Measurements from ENCODE around the gene MED31.
"Not testable (repeated sequence)": the region's sequence is repeated elsewhere in the genome, so short reads cannot be mapped to it uniquely, and the experiment has no call there.

The MED31 gene

DNA sequence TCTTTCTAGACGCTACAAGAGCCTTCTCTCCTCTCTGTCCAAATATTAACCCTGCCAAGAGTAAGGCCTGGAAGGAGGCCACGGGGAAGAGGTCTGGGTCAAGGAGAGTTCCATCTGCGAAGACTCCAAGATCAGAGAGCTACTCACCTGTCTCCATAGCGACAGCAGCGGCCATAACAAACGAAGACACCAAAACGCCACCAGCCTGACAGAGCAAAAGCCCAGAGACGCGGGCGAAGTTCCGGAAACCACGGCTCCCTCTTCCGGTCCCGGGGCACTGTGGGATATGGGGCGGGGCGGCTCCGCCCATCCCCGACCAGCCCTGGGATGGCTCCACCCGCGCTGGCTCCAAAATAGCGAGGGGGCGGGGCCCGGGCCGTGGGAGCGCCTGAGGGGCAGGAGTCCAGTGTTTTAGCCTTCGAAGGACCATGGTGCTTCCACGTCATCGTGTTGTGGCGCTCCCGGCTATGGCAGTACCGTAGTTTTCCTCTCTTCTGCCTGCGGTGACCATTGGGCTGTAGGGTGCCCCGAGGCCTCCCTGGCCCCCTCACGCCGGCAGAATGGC lies at the start of gene MED31, which contains the start of gene C17orf100:
Gene MED31 (minus strand): TSS at position 252 of the 565 bp plus-strand sequence. CDS start 77 bp downstream, at position 175.
Gene C17orf100 (plus strand): TSS at position 409 of the 565 bp plus-strand sequence. CDS start 152 bp downstream, at position 561.
- H3K4me3 ChIP-seq (ENCODE audit: low read depth, low read length) = peak within 1 kb of the TSS; percentile 88

DNA sequence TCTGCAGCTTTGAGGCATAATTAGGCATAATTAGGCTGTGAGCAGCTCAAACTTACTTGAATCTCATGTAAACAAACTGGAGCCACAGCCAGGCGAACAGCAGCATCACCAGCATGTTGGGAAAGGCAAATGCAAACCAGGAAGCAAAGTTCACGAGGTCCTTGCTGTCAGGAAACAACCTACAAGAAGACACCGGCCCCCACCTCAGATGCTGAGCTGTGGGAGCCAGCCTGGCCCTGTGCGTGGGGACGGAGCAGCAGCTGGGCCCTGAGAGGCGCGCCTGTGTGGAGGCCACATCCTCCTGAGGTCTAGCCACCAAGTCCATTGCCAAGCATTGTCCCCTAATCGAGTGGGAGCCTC lies 49.5 kb upstream of the MED31 start:
- H3K4me3 ChIP-seq (ENCODE audit: low read depth, low read length) = no peak overlapping the region

More for the DNA sequence above, at the start of gene MED31, which contains the start of gene C17orf100:
- TF ChIP-seq, protein P1, sequence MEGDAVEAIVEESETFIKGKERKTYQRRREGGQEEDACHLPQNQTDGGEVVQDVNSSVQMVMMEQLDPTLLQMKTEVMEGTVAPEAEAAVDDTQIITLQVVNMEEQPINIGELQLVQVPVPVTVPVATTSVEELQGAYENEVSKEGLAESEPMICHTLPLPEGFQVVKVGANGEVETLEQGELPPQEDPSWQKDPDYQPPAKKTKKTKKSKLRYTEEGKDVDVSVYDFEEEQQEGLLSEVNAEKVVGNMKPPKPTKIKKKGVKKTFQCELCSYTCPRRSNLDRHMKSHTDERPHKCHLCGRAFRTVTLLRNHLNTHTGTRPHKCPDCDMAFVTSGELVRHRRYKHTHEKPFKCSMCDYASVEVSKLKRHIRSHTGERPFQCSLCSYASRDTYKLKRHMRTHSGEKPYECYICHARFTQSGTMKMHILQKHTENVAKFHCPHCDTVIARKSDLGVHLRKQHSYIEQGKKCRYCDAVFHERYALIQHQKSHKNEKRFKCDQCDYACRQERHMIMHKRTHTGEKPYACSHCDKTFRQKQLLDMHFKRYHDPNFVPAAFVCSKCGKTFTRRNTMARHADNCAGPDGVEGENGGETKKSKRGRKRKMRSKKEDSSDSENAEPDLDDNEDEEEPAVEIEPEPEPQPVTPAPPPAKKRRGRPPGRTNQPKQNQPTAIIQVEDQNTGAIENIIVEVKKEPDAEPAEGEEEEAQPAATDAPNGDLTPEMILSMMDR (IDR thresholded peaks at IDR 0.05; ENCODE audit: low read depth, low read length) = no peak

DNA sequence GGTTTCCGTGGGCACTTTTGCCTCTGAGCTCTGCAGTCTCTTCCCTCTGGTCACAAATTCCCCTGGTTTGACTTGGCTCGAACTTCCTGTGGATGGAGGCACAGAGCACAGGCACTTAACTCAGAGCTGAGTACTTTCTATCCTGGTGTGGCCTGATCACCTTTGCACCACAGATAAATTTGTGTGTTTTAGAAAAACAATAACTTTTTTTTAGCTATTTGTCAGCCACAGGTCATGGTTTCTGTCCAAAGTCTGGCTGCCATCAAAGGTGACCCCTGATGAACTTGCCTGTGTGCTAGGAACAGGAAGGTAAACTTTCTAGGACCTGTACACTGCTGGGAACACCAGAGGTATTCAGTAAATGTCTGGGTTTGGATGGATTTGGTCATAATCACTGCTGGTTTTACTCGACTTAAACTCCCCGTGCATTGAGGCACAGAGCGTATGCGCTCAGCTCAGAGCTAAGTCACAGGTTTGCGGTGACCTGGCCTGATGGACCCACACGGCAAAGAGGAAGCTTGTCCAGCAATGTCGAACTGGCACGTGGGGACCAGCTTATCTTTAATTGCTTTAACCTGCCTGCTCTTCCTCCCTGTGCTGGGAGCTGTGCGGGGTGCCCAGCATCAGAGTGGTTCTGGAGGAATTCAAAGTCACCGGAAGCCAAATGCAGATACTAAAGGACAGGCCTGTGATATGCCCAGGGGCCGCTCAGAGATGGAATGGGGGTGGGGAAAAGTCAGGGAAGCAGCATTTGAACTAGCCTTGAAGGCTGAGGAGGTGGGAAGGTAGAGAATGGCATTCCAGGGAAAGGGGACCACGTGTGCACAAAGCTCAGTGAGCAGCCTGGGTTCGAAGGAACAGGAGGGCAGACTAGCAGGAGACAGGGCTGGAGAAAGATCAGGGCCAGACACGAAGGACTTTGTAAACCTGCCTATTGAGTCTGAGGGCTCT lies 48.9 kb upstream of the MED31 start:
- TF ChIP-seq, protein P1 (IDR thresholded peaks at IDR 0.05; ENCODE audit: low read depth, low read length) = no peak
- no peak overlapping the region for H3K4me3 ChIP-seq (ENCODE audit: low read depth, low read length)

More for the DNA sequence above, 49.5 kb upstream of the MED31 start:
- TF ChIP-seq, protein P1 (IDR thresholded peaks at IDR 0.05; ENCODE audit: low read depth, low read length) = no peak

DNA sequence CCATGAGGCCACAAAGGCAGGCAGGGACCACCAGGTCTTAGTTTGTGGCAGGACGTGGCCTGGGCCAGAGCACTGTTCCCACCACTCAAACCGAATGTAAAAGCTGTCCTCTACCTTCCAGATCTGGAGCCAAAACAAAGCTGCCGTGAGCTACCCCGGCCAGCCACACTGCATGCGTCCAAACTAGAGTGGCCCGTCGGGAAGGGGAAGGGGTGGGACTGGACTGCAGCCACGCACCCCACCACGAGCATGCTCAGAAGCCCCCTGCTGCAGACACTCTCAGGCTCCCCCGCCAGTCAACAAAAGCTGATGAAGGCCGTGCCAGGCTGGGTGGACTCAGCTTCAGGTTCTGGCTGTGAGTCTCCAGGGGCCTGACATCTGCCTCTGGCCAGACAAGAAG lies 46.6 kb upstream of the MED31 start:
- TF ChIP-seq, protein P1 (IDR thresholded peaks at IDR 0.05; ENCODE audit: low read depth, low read length) = no peak
- H3K4me3 ChIP-seq (ENCODE audit: low read depth, low read length) = no peak overlapping the region

DNA sequence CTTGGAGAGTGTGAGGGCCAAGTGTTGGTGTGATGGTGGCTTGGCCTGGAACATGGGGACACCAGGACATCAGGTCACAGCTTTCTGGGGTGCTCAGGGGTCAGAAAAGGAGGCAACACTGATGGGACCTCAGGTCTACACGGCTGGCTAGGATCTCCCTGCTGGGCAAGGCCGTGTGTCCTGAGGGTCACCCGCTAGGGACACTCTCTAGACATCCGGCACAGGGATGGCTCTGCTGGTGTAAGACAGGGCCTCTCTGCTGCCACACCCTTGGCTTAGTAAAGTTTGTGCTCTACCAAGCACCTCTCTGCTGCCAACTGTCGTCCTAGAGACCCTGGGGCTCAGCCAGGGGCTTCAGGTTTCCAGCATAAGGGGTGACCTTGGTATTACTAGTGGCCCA lies 45.5 kb upstream of the MED31 start:
- TF ChIP-seq, protein P1 (IDR thresholded peaks at IDR 0.05; ENCODE audit: low read depth, low read length) = no peak
- no peak overlapping the region for H3K4me3 ChIP-seq (ENCODE audit: low read depth, low read length)

DNA sequence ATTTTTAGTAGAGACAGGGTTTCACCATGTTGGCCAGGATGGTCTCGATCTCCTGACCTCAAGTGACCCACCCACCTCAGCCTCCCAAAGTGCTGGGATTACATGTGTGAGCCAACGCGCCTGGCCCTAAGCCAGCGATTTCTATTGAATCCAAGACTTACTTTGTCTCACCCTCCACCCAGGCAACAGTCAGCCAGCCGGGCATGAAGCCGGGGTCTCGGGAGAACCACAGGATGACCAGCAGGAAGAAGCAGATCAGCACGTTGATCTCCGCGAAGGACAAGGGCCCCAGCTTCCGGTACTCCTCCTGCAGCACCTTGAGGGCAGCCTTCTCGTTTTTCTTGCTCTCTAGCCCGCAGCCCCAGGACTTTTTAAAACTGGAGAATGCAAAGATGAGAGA lies 44.2 kb upstream of the MED31 start:
- TF ChIP-seq, protein P1 (IDR thresholded peaks at IDR 0.05; ENCODE audit: low read depth, low read length) = no peak
- H3K4me3 ChIP-seq (ENCODE audit: low read depth, low read length) = no peak overlapping the region

DNA sequence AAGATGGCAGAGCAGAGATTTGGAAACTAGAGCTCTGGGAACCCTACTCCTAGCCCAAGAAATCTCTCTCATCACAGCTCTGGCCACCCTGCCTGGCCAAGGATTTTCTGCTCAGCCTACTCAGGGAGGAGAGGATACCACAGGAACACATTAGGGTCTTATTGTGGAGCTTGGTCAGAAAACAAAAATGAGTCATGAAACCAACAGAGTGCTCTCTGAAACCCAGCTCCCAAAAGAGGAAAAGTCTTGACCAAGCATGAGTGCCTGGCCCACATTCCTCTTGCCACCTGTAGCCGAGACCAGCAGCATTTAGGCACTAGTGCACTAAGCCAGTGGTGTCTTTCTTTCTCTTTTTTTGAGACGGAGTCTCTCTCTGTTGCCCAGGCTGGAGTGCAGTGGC lies 43.6 kb upstream of the MED31 start:
- H3K4me3 ChIP-seq (ENCODE audit: low read depth, low read length) = no peak overlapping the region
- TF ChIP-seq, protein P1 (IDR thresholded peaks at IDR 0.05; ENCODE audit: low read depth, low read length) = no peak

DNA sequence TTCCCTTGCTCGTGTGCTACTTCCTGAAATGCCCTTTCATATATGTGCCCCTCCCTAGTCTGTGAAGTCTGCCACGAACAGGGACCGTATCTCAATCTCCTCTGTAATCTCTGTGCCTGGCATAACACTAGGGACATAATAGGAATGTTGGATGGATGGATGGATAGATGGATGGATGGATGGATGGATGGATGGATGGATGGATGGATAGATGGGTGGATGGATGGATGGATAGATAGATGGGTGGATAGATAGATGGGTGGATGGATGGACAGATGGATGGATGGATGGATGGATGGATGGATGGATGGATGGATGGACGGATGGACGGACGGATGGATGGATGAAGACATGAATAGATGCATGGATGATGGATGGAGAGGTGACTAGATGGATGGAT lies 40.6 kb upstream of the MED31 start:
- H3K4me3 ChIP-seq (ENCODE audit: low read depth, low read length) = not testable (repeated sequence)

Measured in WI38 (cell line).